Astrocyte (in vitro differentiated cells and primary cell): ENCODE measurements around the gene MAP2K3. TPM values are rescaled to one million over a fixed set of nuclear protein-coding genes. Genes with fewer than 3 reads are reported as not detected.

ENCODE experiments used
- DNase-seq: peaks from one replicate; pipeline ENCODE4 v3.0.0-alpha.2; 2010; ENCODE audit warnings: low read depth
- FAIRE-seq: peaks from 2 replicates; lab custom pipeline; 2011; peaks lifted over from hg19 to GRCh38; lab: Jason Lieb, UNC
- H2AFZ ChIP-seq: 2 replicates; pipeline ENCODE4 v1.6.0; 2012; ENCODE audit warnings: low read depth, low read length, inconsistent platforms
- H3K27ac ChIP-seq: 2 replicates; pipeline ENCODE4 v1.5.1; 2011; ENCODE audit warnings: low read depth, low read length, inconsistent platforms
- H3K27me3 ChIP-seq: 2 replicates; pipeline ENCODE4 v1.6.0; 2011; ENCODE audit warnings: low read length, inconsistent platforms; ENCODE audit not compliant: insufficient read depth
- H3K36me3 ChIP-seq: 2 replicates; pipeline ENCODE4 v1.5.1; 2011; ENCODE audit warnings: low read length, inconsistent platforms; ENCODE audit not compliant: insufficient read depth
- H3K4me1 ChIP-seq: 2 replicates; pipeline ENCODE4 v1.5.1; 2011; ENCODE audit warnings: low read length, inconsistent platforms; ENCODE audit not compliant: insufficient read depth
- H3K4me2 ChIP-seq: 2 replicates; pipeline ENCODE4 v1.6.0; 2012; ENCODE audit warnings: low read length, inconsistent platforms
- H3K4me3 ChIP-seq: 2 replicates; pipeline ENCODE4 v1.5.1; 2011; ENCODE audit warnings: low read depth, mild to moderate bottlenecking, low read length, inconsistent platforms; ENCODE audit not compliant: insufficient read depth
- H3K79me2 ChIP-seq: 2 replicates; pipeline ENCODE4 v1.6.0; 2012; ENCODE audit warnings: mild to moderate bottlenecking, low read length, inconsistent platforms; ENCODE audit not compliant: insufficient read depth
- H3K9ac ChIP-seq: 2 replicates; pipeline ENCODE4 v1.6.0; 2012; ENCODE audit warnings: mild to moderate bottlenecking, low read length, inconsistent platforms
- H3K9me3 ChIP-seq: 2 replicates; pipeline ENCODE4 v1.5.1; 2012; ENCODE audit warnings: low read depth, mild to moderate bottlenecking, low read length, inconsistent platforms; ENCODE audit not compliant: insufficient read depth
- H4K20me1 ChIP-seq: 2 replicates; pipeline ENCODE4 v1.6.0; 2012; ENCODE audit warnings: low read length, inconsistent platforms; ENCODE audit not compliant: insufficient read depth
- H3K27ac Mint-ChIP-seq: one replicate; pipeline ENCODE4 v1.8.0; 2021; ENCODE audit warnings: mild to moderate bottlenecking, mixed read lengths; ENCODE audit not compliant: unreplicated experiment
- H3K27me3 Mint-ChIP-seq: one replicate; pipeline ENCODE4 v1.8.0; 2021; ENCODE audit warnings: low read depth, mixed read lengths; ENCODE audit not compliant: unreplicated experiment
- H3K36me3 Mint-ChIP-seq: one replicate; pipeline ENCODE4 v1.8.0; 2021; ENCODE audit warnings: low read depth, mixed read lengths; ENCODE audit not compliant: unreplicated experiment
- H3K4me1 Mint-ChIP-seq: one replicate; pipeline ENCODE4 v1.8.0; 2021; ENCODE audit warnings: low read depth, mixed read lengths; ENCODE audit not compliant: unreplicated experiment
- H3K4me3 Mint-ChIP-seq: one replicate; pipeline ENCODE4 v1.8.0; 2021; ENCODE audit warnings: mild to moderate bottlenecking, moderate library complexity, mixed read lengths; ENCODE audit not compliant: unreplicated experiment
- H3K9me3 Mint-ChIP-seq: one replicate; pipeline ENCODE4 v1.8.0; 2021; ENCODE audit warnings: mild to moderate bottlenecking, mixed read lengths; ENCODE audit not compliant: unreplicated experiment
- CTCF ChIP-seq: IDR thresholded peaks from 2 replicates; pipeline ENCODE4 v1.5.1; 2011; ENCODE audit warnings: low read depth, mild to moderate bottlenecking, inconsistent platforms, low read length, moderate library complexity; ENCODE audit not compliant: insufficient read depth
- EZH2 ChIP-seq: IDR thresholded peaks from 2 replicates; pipeline ENCODE4 v1.6.1; 2012; ENCODE audit warnings: mild to moderate bottlenecking, low read length, inconsistent platforms; ENCODE audit not compliant: insufficient read depth
- total RNA-seq: library from RNA; stranded (reverse); gene quantifications from 2 replicates; pipeline ENCODE4 v1.2.1, GENCODE V29; 2021

MAP2K3 gene
- total RNA-seq, 1 donor from 2014 or later: 44.3 TPM

GRCh38 chr17:21301593-21302550, 17.4 kb downstream of the MAP2K3 start:
- Histone ChIP-seq H3K27me3 (no peaks in the 10 kb centered on the region), H3K79me2 (peaks cover 27% of the 10 kb centered on the region), H3K9me3 (peaks cover 4% of the 10 kb centered on the region), H3K27ac (no peak overlapping the region), H3K9ac (no peak overlapping the region), H3K4me2 (no peak overlapping the region), H3K4me1 (peaks cover 3% of the 10 kb centered on the region), H3K36me3 (peaks cover 9% of the 10 kb centered on the region), H3K4me3 (no peak overlapping the region), H2AFZ (no peak overlapping the region), H4K20me1 (peaks cover 63% of the 10 kb centered on the region)
- Mint-ChIP-seq H3K27ac (peak overlapping the region; percentile 1), H3K9me3 (peaks cover 14% of the 10 kb centered on the region), H3K27me3 (no peaks in the 10 kb centered on the region), H3K4me3 (no peak overlapping the region), H3K36me3 (peaks cover 20% of the 10 kb centered on the region), H3K4me1 (no peaks in the 10 kb centered on the region)
- no peak for FAIRE-seq
- no peak for DNase-seq
- no peak for TF ChIP-seq EZH2
- TF ChIP-seq CTCF: no peak

GRCh38 chr17:21302711-21303425, 18.4 kb downstream of the MAP2K3 start:
- Histone ChIP-seq H3K4me1 (no peaks in the 10 kb centered on the region), H3K36me3 (peaks cover 9% of the 10 kb centered on the region), H3K27me3 (no peaks in the 10 kb centered on the region), H2AFZ (no peak overlapping the region), H3K4me2 (no peak overlapping the region), H4K20me1 (peaks cover 53% of the 10 kb centered on the region), H3K4me3 (no peak overlapping the region), H3K27ac (no peak overlapping the region), H3K9ac (no peak overlapping the region), H3K79me2 (peaks cover 17% of the 10 kb centered on the region), H3K9me3 (peaks cover 4% of the 10 kb centered on the region)
- no peak for FAIRE-seq
- TF ChIP-seq CTCF (no peak), EZH2 (no peak)
- Mint-ChIP-seq H3K4me1 (no peaks in the 10 kb centered on the region), H3K9me3 (peaks cover 12% of the 10 kb centered on the region), H3K27ac (peak overlapping the region; percentile 85), H3K27me3 (no peaks in the 10 kb centered on the region), H3K36me3 (peaks cover 20% of the 10 kb centered on the region), H3K4me3 (no peak overlapping the region)
- no peak for DNase-seq
